Ovary (tissue), 3 donors: ENCODE data around the gene LRRC49.

Experiments
- POLR2A ChIP-seq: fragments of 450-650 bp; IDR thresholded peaks from one replicate; pipeline ENCODE4 v1.6.1; 2017; ENCODE audit warnings: antibody characterized with exemption, mild to moderate bottlenecking, moderate library complexity
- TF ChIP-seq, protein P1 (sequence below), 3 donors: fragments of 450-650 bp in 2 of 3; fragments of 200-600 bp in 1 of 3; IDR thresholded peaks; one replicate each; pipeline versions ENCODE4 v1.5.1 to v1.8.0; 2016 to 2022; ENCODE audit warnings: antibody characterized with exemption in 3 of 3, mild to moderate bottlenecking in 1 of 3
- donor health status: DM: no; HTN: no; CAD: no.

DNA sequence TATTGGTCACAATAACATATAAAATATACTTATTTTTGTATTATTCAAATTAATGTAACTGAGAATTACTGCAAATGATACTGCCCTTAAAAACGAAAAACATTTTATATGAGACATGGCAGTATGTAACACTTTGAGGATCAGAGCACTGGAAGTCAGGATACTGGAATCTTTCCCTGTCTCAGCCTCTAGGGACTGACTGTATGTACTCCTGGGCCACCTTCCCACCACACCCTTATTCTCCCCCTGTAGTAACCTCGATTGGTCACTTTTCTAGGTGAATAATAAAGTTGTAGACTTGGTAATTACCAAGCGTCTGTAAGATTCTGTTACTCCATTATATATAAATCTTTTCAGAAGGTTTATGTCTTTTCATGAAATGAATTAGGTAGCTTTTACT lies 43.0 kb downstream of the LRRC49 start:
- no peak for TF ChIP-seq POLR2A
- TF ChIP-seq, protein P1, sequence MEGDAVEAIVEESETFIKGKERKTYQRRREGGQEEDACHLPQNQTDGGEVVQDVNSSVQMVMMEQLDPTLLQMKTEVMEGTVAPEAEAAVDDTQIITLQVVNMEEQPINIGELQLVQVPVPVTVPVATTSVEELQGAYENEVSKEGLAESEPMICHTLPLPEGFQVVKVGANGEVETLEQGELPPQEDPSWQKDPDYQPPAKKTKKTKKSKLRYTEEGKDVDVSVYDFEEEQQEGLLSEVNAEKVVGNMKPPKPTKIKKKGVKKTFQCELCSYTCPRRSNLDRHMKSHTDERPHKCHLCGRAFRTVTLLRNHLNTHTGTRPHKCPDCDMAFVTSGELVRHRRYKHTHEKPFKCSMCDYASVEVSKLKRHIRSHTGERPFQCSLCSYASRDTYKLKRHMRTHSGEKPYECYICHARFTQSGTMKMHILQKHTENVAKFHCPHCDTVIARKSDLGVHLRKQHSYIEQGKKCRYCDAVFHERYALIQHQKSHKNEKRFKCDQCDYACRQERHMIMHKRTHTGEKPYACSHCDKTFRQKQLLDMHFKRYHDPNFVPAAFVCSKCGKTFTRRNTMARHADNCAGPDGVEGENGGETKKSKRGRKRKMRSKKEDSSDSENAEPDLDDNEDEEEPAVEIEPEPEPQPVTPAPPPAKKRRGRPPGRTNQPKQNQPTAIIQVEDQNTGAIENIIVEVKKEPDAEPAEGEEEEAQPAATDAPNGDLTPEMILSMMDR (IDR thresholded peaks at IDR 0.05), result no peak
